Adipocyte (in vitro differentiated cells): ENCODE results near the gene ERGIC3.
A peak's percentile ranks its signal among the peaks of the same experiment; 100 is the strongest.
"Not testable (repeated sequence)": the region's sequence is repeated elsewhere in the genome, so short reads cannot be mapped to it uniquely, and the experiment has no call there.

ENCODE experiments used
- DNase-seq: peaks from one replicate; pipeline ENCODE4 v3.0.0-alpha.2; 2015; ENCODE audit warnings: low read depth
- H3K27me3 ChIP-seq: replicated peaks from 2 replicates; pipeline ENCODE4 v1.7.0; 2013; ENCODE audit warnings: mild to moderate bottlenecking, low read length, moderate library complexity; ENCODE audit not compliant: control insufficient read depth, insufficient read depth
- H3K36me3 ChIP-seq: 2 replicates; pipeline ENCODE4 v1.7.0; 2013; ENCODE audit warnings: low read length, mild to moderate bottlenecking, moderate library complexity; ENCODE audit not compliant: control insufficient read depth, insufficient read depth, severe bottlenecking
- H3K4me1 ChIP-seq: 2 replicates; pipeline ENCODE4 v1.7.0; 2013; ENCODE audit warnings: mild to moderate bottlenecking, low read length, moderate library complexity; ENCODE audit not compliant: control insufficient read depth, insufficient read depth
- H3K4me3 ChIP-seq: 2 replicates; pipeline ENCODE4 v1.7.0; 2013; ENCODE audit warnings: mild to moderate bottlenecking, low read length, moderate library complexity
- H3K9ac ChIP-seq: 2 replicates; pipeline ENCODE4 v1.7.0; 2013; ENCODE audit warnings: mild to moderate bottlenecking, low read length, moderate library complexity
- H3K9me3 ChIP-seq: 2 replicates; pipeline ENCODE4 v1.7.0; 2013; ENCODE audit warnings: mild to moderate bottlenecking, low read length, moderate library complexity; ENCODE audit not compliant: control insufficient read depth

Gene ERGIC3

DNA sequence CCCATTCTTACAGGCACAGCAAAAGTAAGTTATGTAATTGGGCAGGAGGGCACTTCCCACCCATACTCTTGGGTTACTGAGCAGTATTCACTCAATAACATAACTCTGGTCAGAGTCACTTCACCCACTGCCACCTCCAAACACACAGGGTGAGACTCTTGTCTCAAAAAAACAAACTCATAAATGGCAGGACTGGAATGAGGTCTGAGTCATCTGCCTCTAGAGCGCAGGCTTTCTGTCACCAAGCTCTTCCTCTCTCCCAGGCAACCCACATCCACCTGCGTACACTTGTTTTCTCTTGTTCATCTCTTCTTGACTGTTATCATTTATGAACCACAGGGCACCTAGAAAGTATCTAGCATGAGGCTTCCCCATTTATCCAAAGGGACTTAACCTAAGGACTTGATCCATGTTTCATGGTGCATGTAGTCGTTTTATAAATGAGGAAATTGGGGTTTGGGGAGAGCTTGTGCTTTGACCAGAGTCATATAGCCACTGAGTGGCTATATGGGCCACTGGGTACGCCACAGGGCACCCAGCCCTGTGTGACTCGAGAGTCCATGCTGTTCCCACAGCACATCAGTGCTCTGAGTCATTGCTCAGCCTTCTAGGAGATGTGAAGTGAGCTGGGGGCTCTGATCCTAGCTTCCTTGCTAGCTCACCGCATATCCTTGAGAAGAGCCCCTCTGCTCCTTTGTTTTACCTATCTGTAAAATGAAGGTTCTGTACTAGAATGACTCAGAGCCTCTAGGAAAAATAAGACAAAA is 34.8 kb upstream of the ERGIC3 start:
- Histone ChIP-seq H3K4me3 (no peak overlapping the region), H3K9me3 (no peaks in the 10 kb centered on the region), H3K9ac (no peak overlapping the region), H3K4me1 (peaks cover 7% of the 10 kb centered on the region), H3K27me3 (no peaks in the 10 kb centered on the region), H3K36me3 (peaks cover 54% of the 10 kb centered on the region)
- DNase-seq = peak; percentile 19

DNA sequence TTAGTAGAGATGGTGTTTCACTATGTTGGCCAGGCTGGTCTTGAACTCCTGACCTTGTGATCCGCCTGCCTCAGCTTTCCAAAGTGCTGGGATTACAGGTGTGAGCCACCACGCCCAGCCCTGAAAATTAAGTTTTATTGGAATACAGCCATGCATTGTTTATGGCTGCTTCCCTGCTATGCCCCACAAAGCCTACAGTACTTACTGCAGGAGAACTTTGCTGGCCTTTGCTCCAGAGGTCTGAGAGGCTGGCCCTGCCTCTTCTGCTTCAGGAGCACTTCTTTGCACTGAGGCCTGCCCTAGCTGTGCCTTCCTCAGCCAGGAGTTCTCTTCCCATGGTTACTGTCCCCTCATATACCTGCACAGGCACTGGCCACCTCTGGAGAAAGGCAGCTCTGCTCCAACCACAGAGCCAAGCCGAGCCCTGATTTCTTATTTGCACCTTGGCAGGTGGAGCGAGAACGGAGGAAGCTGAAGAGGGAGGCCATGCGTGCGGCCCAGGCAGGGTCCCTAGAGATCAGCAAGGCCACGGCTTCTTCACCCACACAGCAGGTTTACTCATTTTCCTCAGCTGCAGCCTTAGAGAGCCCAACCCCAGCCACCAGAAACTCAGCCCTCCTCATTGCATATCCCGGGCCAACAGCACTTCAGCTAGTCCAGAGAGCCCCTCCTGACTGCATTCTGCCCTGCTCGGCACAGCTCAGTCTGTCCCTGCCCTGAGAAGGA is 33.2 kb upstream of the ERGIC3 start:
- DNase-seq = no peak
- Histone ChIP-seq H3K9me3 (no peaks in the 10 kb centered on the region), H3K27me3 (no peaks in the 10 kb centered on the region), H3K4me1 (peaks cover 7% of the 10 kb centered on the region), H3K4me3 (no peak overlapping the region), H3K36me3 (peaks cover 45% of the 10 kb centered on the region), H3K9ac (no peak overlapping the region)

DNA sequence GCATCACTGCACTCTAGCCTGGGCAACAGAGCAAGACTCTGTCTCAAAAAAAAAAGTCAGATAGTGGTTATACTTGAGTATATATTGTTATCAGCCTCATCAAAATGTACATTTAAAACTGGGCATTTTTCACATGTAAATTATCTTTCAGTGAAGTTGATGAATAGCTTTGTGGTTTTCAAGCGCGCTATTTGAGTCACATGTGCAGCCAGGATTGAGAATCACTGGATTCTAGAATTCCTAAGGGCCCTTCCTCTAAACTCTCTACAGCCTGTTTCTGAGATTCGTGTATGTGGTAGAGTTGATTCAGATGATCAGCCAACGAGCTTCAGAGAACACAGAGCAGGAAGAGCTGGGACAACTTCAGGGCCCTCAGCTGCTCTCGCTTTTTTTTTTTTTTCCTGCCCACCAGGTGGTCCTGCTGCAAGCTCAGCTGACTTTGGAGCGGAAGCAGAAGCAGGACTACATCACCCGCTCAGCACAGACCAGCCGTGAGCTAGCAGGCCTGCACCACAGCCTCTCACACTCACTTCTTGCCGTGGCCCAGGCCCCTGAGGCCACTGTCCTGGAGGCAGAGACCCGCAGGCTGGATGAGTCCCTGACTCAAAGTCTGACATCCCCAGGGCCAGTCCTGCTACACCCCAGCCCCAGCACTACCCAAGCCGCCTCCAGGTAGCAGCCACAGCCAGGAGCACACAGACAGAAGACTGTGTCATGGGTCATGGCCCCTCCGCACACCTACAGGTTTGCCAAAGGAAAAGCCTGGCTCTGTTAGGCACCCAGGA is 30.7 kb upstream of the ERGIC3 start:
- H3K9me3 ChIP-seq = no peaks in the 10 kb centered on the region
- no peak overlapping the region for H3K4me3 ChIP-seq
- peaks cover 12% of the 10 kb centered on the region for H3K4me1 ChIP-seq
- no peak for DNase-seq
- no peaks in the 10 kb centered on the region for H3K27me3 ChIP-seq
- no peak overlapping the region for H3K9ac ChIP-seq
- peaks cover 40% of the 10 kb centered on the region for H3K36me3 ChIP-seq

DNA sequence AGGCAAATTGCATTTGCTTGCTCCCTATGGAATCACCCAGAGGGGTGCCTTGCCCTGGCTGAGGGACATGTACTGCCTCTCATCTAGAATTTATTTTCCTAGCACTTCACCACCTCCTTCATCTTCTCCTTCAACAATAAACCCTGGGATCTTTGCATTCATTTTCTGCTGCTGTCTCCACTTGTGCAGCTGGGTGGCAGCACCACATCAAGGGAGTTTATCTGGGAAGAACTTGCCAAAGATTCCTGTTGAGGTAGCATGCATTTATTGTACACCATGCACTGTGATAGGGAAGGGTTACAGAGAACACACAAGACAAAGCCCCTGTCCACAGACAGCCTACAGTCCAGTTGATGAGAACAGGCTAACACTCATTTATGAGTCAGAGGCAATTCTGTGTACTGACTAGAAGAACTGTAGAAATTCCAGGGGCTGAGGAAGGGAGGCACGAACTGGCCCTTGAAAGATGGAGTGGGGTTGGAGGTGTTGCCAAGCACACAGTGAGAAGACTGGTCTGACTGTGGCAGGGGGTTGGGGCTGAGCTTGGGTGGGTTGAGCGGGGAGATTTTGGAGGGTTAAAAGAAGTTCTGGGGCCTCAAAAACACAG is 30.0 kb upstream of the ERGIC3 start:
- no peak overlapping the region for H3K9ac ChIP-seq
- H3K36me3 ChIP-seq = peaks cover 40% of the 10 kb centered on the region
- H3K27me3 ChIP-seq = no peaks in the 10 kb centered on the region
- H3K9me3 ChIP-seq = no peaks in the 10 kb centered on the region
- DNase-seq = peak; percentile 62
- peaks cover 14% of the 10 kb centered on the region for H3K4me1 ChIP-seq
- no peak overlapping the region for H3K4me3 ChIP-seq

DNA sequence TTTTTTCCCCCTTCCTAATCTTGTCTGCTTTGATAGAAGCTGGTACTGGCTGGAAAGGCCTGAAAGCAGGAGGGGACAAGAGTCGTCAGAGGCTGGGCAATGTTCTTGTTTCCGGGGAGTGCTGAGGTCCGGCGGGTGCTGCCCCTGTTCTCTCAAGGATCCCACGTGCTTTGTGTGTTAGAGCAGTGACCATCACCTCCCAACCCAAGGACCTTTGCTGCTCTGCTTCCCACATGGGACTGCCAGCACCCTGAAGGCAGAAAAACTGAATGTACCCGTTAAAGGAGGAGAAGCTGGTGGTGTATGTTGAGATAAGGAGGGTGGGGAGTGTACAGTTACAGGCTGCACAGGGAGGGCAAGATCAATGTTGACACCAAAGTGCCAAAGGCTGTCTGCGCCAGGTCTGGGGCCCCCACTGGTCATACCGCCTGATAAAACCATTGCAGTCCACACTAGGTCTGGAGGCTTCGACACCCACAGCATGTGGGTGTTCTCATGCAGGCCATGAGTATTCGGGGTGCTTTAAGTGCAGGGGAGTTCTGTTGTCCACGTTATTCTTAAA is 27.4 kb upstream of the ERGIC3 start:
- no peaks in the 10 kb centered on the region for H3K27me3 ChIP-seq
- H3K9ac ChIP-seq = no peak overlapping the region
- peaks cover 14% of the 10 kb centered on the region for H3K4me1 ChIP-seq
- DNase-seq = no peak
- H3K9me3 ChIP-seq = no peaks in the 10 kb centered on the region
- H3K4me3 ChIP-seq = no peak overlapping the region
- H3K36me3 ChIP-seq = peaks cover 33% of the 10 kb centered on the region

DNA sequence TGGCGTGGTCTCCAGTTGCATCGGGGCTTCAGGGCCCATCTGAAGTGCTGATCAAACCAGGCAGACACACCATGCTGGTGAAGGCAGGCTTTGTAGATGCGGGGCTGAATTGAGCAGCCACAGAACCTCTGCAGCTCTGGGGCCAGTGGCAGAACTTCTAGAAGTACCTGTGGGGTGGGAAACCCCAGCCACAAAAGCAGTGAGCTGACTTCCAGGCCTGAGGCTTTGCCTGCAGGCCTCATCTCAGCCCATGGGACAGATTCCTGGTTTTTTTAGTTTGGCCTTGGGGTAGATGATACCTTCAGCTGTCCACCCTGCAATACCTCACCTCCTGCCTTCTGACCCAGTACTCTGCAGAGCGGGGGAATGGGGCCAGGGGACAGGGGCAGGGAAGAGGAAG is 26.5 kb upstream of the ERGIC3 start:
- Histone ChIP-seq H3K4me3 (no peak overlapping the region), H3K9ac (no peak overlapping the region)

DNA sequence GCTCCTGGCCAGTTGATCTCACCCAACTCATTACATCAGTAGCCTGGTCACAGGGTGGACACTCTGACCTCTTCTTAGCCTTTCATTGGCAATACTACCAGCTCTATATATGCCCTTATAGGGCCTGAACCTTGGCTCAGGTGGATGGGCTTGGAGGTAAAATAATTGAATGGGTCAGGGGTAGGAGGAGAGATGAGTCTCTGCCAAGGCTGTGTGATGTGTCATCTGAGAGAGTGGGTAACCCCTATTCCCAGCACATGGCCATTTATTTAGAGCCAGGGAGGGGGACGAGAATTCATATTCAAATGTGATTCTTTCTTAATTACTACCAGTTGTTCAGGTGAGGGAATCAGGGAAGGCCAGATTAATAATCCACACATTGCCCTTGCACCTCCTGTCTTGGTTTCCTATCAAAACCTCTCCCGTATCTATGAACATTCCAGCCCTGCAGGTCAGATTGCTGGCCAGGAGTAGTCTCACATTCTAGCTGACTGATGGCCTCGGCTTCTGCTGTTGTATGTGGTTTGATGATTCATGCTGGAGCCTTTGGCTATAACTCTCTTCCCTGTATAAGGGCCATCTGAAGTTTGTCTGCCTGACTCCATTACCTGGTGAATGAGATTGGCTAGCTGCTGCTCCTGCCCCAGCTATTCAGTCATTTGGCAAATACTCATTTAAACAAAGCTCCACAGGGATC is 25.8 kb upstream of the ERGIC3 start:
- Histone ChIP-seq H3K27me3 (no peaks in the 10 kb centered on the region), H3K4me3 (no peak overlapping the region), H3K9me3 (no peaks in the 10 kb centered on the region), H3K4me1 (peaks cover 14% of the 10 kb centered on the region), H3K36me3 (peaks cover 18% of the 10 kb centered on the region), H3K9ac (no peak overlapping the region)
- peak; percentile 68 for DNase-seq

More for the DNA sequence above, 26.5 kb upstream of the ERGIC3 start:
- no peaks in the 10 kb centered on the region for H3K9me3 ChIP-seq
- peaks cover 14% of the 10 kb centered on the region for H3K4me1 ChIP-seq
- H3K36me3 ChIP-seq = peaks cover 24% of the 10 kb centered on the region
- DNase-seq = no peak
- H3K27me3 ChIP-seq = no peaks in the 10 kb centered on the region

DNA sequence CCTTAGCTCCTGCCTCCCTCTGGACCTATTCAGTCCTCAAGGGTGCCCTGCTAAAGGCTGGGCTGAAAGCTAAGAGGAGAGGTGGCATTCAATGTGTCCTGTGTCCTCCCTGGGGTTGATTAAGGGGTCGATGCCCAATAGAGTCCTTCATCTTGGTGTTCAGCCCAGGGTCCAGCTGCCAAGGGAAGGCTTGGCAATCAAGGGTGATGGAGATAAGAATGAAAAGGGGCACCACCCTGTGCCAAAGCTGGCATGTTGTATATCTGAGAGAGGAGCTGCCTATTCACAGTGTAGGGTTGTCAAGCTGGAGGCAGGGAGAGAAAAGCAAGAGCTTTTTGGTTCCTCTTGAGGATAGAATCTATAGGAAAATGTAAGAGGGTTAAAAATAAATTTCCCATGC is 24.8 kb upstream of the ERGIC3 start:
- H3K27me3 ChIP-seq = no peaks in the 10 kb centered on the region
- no peak overlapping the region for H3K4me3 ChIP-seq
- H3K4me1 ChIP-seq = peaks cover 14% of the 10 kb centered on the region
- H3K9ac ChIP-seq = no peak overlapping the region
- peaks cover 12% of the 10 kb centered on the region for H3K36me3 ChIP-seq
- DNase-seq = no peak
- H3K9me3 ChIP-seq = no peaks in the 10 kb centered on the region

DNA sequence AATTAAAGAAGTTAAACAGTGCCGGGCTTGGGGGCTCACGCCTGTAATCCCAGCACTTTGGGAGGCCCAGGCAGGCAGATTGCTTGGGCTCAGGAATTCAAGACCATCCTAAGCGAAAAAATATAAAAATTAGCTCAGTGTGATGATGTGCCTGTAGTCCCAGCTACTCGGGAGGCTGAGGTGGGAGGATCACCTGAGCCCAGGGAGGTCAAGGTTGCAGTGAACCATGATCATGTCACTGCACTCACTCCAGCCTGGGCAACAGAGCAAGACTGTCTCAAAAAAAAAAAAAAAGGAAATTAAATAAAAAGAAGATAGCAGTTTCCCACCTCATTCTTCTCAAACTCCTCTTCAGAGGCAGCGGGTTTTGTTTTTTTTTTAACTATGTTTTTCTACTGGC is 24.1 kb upstream of the ERGIC3 start:
- not testable (repeated sequence) for H3K4me3 ChIP-seq, H3K9me3 ChIP-seq, DNase-seq, H3K27me3 ChIP-seq, H3K36me3 ChIP-seq, H3K9ac ChIP-seq
- H3K4me1 ChIP-seq = peaks cover 14% of the 10 kb centered on the region

DNA sequence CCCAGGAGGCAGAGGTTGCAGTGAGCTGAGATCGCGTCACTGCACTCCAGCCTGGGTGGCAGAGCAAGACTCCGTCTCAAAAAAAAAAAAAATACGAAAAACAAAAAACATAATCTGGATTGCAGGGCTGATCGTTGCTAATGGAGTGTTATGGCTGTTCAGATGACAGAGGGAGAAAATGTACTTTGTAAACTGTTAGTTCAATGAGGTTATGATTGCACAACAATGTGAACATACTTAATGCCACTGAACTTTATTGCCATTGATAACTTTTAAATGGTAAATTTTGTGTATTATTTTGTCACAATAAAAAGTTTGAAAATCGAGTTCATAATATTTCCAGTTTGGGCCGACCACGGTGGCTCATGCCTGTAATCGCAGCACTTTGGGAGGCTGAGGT is 22.9 kb upstream of the ERGIC3 start:
- Histone ChIP-seq H3K4me3 (no peak overlapping the region), H3K9me3 (no peaks in the 10 kb centered on the region), H3K36me3 (peaks cover 6% of the 10 kb centered on the region), H3K9ac (no peak overlapping the region), H3K27me3 (no peaks in the 10 kb centered on the region), H3K4me1 (peaks cover 14% of the 10 kb centered on the region)
- no peak for DNase-seq
